Activated naive CD4-positive, alpha-beta T cell treated with anti-CD3 and anti-CD28 coated beads, Interleukin-2, amount 10 ng/mL, durations not matched to agents 7 days and 5 days (primary cell): ENCODE results near the gene GALNT10.

Experiments used
- CTCF ChIA-PET: fragments of 350-600 bp; sonication (Branson Sonifier 250); formaldehyde crosslinking; loops from one replicate; lab custom pipeline; 2021; ENCODE audit warnings: antibody characterized with exemption; lab: Charles Lee
- DNase-seq: peaks from one replicate; pipeline ENCODE4 v3.0.0-alpha.2; 2020
- H3K27ac Mint-ChIP-seq: one replicate; pipeline ENCODE4 v1.8.0; 2021; ENCODE audit warnings: mild to moderate bottlenecking, moderate library complexity, mixed read lengths
- H3K27me3 Mint-ChIP-seq: one replicate; pipeline ENCODE4 v1.8.0; 2021; ENCODE audit warnings: mild to moderate bottlenecking, mixed read lengths
- H3K36me3 Mint-ChIP-seq: one replicate; pipeline ENCODE4 v1.8.0; 2021; ENCODE audit warnings: mixed read lengths
- H3K4me1 Mint-ChIP-seq: one replicate; pipeline ENCODE4 v1.8.0; 2021; ENCODE audit warnings: mixed read lengths
- H3K4me3 Mint-ChIP-seq: one replicate; pipeline ENCODE4 v1.8.0; 2021; ENCODE audit warnings: mild to moderate bottlenecking, moderate library complexity, mixed read lengths
- H3K9me3 Mint-ChIP-seq: one replicate; pipeline ENCODE4 v1.8.0; 2021; ENCODE audit warnings: mixed read lengths

The GALNT10 gene

DNA sequence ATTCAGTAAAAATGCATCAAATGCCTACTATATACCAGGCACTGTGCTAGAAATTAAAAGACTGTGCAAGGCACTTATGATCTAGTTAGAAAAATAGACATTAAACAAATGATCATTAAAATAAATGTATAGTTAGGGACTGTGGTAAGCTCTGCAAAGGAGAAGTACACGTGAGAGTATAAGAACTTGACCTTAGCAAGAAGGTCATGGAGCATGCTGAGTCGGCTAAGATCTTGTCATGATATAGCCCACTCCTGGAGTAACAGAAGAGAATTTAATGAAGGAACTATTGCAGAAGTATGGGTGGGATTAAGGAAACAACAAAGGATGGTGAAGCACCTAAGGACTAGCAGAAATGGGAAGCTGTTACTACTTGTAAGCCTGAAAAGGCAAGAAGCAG lies 231.8 kb downstream of the GALNT10 start:
- Mint-ChIP-seq H3K27ac (no peak overlapping the region), H3K27me3 (no peaks in the 10 kb centered on the region), H3K4me3 (no peak overlapping the region), H3K36me3 (peaks cover 24% of the 10 kb centered on the region), H3K9me3 (no peaks in the 10 kb centered on the region), H3K4me1 (no peaks in the 10 kb centered on the region)
- no peak for DNase-seq
- CTCF ChIA-PET = interaction anchor here (0.7 to 2.0 kb wide), 5 partner anchors 10 to 347 kb away, joined by 3 to 6 read pairs (median 4); no protein-coding TSS in a partner anchor

DNA sequence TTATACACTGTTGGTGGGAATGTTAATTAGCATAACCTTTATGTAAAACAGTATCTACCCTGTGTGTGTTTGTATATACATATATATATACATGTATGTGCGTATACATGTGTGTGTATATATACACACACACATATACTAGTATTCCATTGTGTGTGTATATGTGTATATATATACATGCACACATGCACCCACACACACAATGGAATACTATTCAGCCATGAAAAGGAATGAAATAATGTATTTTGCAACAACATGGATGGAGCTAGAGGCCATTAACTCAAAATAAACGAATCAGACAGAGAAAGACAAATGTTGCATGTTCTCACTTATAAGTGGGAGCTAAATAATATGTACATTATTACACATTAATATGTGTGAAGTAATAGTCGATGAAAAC lies 237.7 kb downstream of the GALNT10 start:
- CTCF ChIA-PET = no interaction called here
- Mint-ChIP-seq H3K27me3 (no peaks in the 10 kb centered on the region), H3K9me3 (no peaks in the 10 kb centered on the region), H3K4me1 (no peaks in the 10 kb centered on the region), H3K27ac (no peak overlapping the region), H3K4me3 (no peak overlapping the region), H3K36me3 (peaks cover 27% of the 10 kb centered on the region)
- DNase-seq = no peak

DNA sequence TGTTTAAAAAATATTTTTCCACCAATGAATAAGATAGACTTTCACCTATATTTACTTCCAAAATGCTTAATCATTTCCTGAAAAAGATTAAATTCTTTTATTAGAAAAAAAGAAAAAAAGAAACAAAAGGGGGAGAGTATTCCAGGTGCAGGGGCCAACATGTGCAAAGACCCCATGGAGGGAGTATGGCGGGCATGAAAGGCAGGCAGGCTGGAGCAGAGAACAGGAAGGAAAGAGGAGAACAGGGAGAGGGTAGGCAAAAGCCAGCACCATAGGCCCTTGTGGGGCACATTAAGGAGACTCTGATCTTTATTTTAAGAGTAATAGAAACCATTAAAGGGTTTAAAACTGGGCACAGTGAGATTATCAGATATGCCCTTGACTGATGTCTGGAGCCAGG lies 238.8 kb downstream of the GALNT10 start:
- no peak overlapping the region for H3K4me3 Mint-ChIP-seq
- CTCF ChIA-PET = interaction anchor here (0.9 to 1.4 kb wide), 2 partner anchors 11 to 39 kb away, joined by 3 to 4 read pairs; no protein-coding TSS in a partner anchor
- H3K36me3 Mint-ChIP-seq = peaks cover 26% of the 10 kb centered on the region
- no peak overlapping the region for H3K27ac Mint-ChIP-seq
- DNase-seq = no peak
- no peaks in the 10 kb centered on the region for H3K27me3 Mint-ChIP-seq
- H3K4me1 Mint-ChIP-seq = no peaks in the 10 kb centered on the region
- no peaks in the 10 kb centered on the region for H3K9me3 Mint-ChIP-seq

DNA sequence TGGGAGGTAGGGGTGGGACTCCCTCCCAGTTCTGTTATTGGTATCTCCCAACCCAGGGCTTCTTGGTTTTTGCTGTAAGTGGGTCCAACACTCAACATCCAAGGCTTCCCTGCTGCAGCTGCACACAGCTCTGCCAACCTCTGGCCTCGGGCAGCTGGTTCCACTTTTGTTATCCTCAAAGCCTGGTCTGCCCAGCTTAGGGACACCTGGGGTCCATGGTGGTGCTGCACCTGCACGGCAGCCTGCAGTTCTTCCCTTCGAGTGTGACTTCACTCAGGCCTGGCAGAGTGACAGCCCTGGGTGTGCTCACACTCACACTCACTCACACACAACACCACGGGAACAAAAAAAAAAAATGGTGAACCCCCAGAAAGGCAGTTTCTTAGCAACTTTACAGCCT lies 239.9 kb downstream of the GALNT10 start:
- H3K9me3 Mint-ChIP-seq = no peaks in the 10 kb centered on the region
- H3K27me3 Mint-ChIP-seq = no peaks in the 10 kb centered on the region
- H3K27ac Mint-ChIP-seq = no peak overlapping the region
- CTCF ChIA-PET = interaction anchor here (1.4 kb wide), 1 partner anchor 38 kb away, joined by 4 read pairs; no protein-coding TSS in a partner anchor
- no peak overlapping the region for H3K4me3 Mint-ChIP-seq
- H3K4me1 Mint-ChIP-seq = no peaks in the 10 kb centered on the region
- H3K36me3 Mint-ChIP-seq = peaks cover 26% of the 10 kb centered on the region
- DNase-seq = no peak

DNA sequence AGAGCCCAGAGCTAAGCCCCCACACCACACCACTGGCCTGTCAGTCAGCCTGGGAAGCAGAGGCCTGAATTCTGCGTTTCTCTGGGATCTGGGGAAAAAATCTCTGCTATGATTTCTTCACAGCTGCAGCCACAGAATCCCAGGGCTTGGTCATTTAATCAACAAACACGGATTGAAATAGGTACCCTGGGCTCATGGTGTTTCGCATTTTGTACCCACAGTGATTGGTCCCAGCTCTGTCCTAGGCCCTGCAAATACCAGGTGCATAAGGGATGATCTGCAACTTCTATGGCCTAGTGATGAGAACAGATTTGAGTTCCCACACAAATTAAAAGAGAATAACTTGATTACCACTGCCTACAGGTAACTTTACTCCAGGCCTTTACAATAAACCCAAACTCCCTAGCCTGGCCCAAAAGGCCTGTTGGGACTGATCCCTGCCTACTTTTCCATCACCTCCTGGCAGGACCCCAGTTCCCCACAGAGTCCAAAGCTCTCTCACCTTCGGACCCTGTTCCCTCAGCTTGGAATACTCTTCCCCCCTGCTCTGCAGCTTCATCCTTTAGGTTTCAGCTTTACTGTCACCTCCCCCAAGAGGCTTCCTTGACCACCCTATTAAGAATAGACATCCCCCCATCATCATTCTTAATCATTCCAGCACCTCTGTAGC lies 240.6 kb downstream of the GALNT10 start:
- DNase-seq = no peak
- Mint-ChIP-seq H3K4me1 (no peaks in the 10 kb centered on the region), H3K4me3 (no peak overlapping the region), H3K27ac (no peak overlapping the region), H3K9me3 (no peaks in the 10 kb centered on the region), H3K27me3 (no peaks in the 10 kb centered on the region), H3K36me3 (peaks cover 31% of the 10 kb centered on the region)
- CTCF ChIA-PET = interaction anchor here (0.6 to 1.4 kb wide), 2 partner anchors 37 to 465 kb away, joined by 3 to 4 read pairs; no protein-coding TSS in a partner anchor

DNA sequence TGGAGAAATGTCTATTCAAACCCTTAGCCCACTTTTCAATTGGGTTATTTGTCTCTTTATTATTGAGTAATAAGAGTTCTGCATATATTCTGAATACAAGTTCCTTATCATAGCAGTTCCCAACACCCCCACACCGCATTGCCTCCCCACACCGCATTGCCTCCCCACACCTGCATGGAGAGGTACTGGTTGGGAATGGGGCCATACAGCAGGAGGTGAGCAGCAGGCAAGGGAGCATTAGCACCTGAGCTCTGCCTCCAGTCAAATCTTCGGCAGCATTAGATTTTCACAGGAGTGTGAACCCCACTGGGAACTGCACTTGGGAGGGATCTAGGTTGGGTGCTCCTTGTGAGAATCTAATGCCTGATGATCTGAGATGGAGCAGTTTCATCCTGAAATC lies 244.7 kb downstream of the GALNT10 start:
- CTCF ChIA-PET = no interaction called here
- Mint-ChIP-seq H3K36me3 (peaks cover 59% of the 10 kb centered on the region), H3K27me3 (no peaks in the 10 kb centered on the region), H3K9me3 (no peaks in the 10 kb centered on the region), H3K27ac (no peak overlapping the region), H3K4me3 (no peak overlapping the region), H3K4me1 (no peaks in the 10 kb centered on the region)
- no peak for DNase-seq

DNA sequence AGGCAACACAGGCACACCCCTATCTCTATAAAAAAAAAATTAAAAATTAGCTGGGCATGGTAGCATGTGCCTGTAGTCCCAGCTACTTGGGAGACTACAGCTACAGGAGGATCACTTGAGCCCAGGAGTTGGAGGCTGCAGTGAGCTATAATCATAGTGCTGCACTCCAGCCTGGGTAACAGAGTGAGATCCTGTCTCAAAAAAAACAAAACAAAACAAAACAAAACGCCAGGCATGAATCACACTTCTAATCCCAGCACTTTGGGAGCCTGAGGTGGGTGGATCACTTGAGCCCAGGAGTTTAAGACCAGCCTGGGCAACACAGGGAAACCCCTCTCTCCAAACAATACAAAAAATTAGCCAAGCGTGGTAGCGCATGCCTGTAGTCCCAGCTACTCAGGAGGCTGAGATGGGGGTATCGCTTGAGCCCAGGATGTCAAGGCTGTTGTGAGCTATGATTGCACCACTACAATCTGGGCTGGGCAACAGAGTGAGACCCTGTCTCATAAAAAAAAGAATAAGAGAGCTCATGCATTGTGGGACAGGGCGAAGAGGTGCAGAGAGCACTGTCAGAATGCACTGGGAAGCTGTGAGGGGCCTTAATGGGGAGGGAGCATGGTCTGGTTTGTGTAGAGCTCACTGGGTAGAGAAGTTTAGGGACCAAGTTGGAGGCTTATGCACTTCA lies 246.9 kb downstream of the GALNT10 start:
- no peak for DNase-seq
- Mint-ChIP-seq H3K27ac (no peak overlapping the region), H3K36me3 (peaks cover 68% of the 10 kb centered on the region), H3K9me3 (no peaks in the 10 kb centered on the region), H3K4me1 (peaks cover 2% of the 10 kb centered on the region), H3K4me3 (no peak overlapping the region), H3K27me3 (no peaks in the 10 kb centered on the region)
- CTCF ChIA-PET = interaction anchor here (1.8 kb wide), 1 partner anchor 31 kb away, joined by 5 read pairs; no protein-coding TSS in a partner anchor

DNA sequence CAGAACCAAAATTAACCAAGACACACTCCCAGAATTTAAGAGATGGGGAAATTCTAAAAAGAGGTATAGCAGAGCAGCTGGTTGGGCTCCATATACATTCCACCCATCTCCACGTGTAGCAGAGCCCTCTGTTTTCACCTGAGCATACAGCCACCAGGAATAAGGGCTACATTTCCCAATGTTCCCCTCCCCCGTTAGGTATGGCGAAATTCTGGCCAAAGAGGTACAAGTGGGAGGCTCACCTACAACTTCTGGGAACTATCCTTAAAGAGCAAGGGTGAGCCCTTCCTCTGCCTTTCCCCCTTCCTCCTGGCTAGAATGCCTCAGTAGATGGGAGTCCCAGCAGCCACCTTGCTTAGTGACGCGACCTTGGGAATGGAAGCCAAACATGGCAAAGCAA lies 250.0 kb downstream of the GALNT10 start:
- Mint-ChIP-seq H3K27me3 (no peaks in the 10 kb centered on the region), H3K4me3 (no peak overlapping the region), H3K27ac (no peak overlapping the region), H3K9me3 (no peaks in the 10 kb centered on the region), H3K4me1 (peaks cover 13% of the 10 kb centered on the region), H3K36me3 (peaks cover 58% of the 10 kb centered on the region)
- no peak for DNase-seq
- CTCF ChIA-PET = interaction anchor here (0.9 kb wide), 1 partner anchor 11 kb away, joined by 3 read pairs; no protein-coding TSS in a partner anchor

DNA sequence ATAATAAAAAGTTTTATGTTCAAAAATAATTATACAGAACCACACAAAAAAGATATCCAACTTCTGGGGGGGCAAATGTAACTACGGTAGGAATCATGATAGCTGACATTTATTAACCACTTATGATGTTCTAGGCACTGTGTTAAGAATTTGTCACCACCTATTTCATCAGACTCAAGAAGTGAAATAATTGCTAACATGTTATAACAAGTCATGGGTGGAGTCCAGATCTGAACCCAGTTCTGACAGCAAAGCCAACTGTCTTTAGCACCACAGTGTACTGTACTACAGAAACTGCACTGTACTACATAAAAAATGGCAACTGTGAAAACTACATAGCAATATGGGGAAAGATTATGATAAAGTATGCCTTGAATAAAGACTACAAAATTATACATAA lies 252.3 kb downstream of the GALNT10 start:
- DNase-seq = no peak
- CTCF ChIA-PET = no interaction called here
- Mint-ChIP-seq H3K4me3 (no peak overlapping the region), H3K36me3 (peaks cover 40% of the 10 kb centered on the region), H3K27me3 (no peaks in the 10 kb centered on the region), H3K27ac (no peak overlapping the region), H3K9me3 (no peaks in the 10 kb centered on the region), H3K4me1 (peaks cover 23% of the 10 kb centered on the region)

DNA sequence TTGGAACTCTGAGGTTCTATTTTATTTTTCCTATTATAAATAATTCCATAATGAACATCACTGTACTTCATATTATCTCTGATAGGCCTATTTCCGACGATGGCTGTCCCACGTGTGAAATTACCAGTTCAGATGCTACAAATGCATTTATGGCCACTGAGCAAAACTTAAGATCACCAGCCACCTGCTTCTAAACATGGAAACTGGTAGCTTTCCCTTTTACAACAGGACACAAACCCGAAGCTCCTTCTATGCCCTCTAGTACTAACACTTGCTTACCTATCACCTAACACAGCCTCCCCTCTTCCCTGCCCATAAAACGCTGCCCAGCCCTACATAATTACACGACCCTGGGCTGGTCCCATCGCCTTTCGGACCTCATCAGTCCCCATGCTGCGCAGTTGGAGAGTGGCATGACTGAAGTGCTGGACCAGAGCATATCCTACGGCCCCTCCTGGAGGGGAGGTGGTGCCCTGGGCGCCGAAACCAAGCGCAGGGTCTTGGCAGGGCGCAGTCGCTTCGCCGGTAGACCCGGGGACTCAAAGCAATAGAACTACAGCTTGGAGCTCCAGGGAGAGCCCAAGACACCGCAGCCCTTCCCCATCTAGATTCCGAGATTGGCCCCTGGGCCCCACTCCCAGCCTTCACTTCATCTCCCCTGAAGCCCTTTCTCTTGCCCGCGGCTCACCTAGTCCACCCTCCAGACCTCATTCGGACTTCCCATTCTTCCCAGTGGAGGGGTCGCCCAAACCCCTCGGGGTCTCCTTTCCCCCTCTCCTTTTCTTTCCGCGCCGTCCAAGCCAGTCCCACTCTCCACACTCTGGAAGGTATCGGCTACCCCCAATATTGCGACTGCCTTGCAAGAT lies 254.3 kb downstream of the GALNT10 start:
- Mint-ChIP-seq H3K27ac (peak overlapping the region; percentile 90), H3K9me3 (no peaks in the 10 kb centered on the region), H3K36me3 (peaks cover 31% of the 10 kb centered on the region), H3K4me3 (peak overlapping the region; percentile 97), H3K27me3 (no peaks in the 10 kb centered on the region), H3K4me1 (peaks cover 40% of the 10 kb centered on the region)
- CTCF ChIA-PET = no interaction called here
- peak; percentile 31 for DNase-seq

DNA sequence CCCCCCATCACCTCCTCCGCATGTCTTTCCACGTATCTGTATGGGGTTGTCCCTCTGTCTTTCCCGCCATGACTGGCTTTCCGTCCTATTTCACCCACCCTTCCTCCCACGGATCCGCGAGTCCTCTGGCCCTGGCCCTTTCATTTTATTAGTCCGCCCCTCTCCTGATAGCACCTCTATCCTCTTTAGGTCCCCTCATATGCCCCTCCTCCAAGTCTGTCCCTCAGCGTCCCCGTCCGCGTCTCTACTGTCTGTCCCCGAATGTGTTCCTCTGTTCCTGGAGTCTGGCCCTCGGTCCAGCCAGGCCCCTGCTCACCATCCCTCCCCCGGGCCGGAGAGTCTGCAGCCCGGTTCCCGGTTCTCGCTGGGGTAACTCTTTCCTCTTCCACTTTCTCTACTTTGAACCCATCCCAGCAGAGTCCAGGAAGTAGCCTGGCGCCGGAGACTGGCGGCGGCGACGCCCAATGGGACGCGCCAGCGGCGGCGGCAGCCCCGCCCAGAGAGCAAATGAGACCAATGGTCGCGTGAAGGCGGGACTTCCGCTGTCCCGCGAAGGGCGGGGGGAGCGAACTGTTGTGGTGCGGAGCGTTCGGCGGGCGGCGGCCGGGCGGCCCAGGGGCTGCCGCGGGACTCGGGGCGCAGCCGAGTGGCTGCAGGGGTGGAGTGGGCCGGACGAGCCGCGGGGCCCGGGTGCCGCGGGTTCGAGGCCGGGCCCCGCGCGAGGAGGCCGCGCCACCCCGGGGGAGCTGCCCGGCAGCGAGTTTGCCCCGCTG lies 255.1 kb downstream of the GALNT10 start, which contains the start of gene SAP30L:
TSS of gene SAP30L (plus strand) at position 576 of the 773 bp plus-strand sequence. CDS start 608 bp downstream, outside the sequence.
- H3K4me1 Mint-ChIP-seq = peaks cover 45% of the 10 kb centered on the region
- H3K4me3 Mint-ChIP-seq = peak within 1 kb of the TSS; percentile 97
- peak within 1 kb of the TSS; percentile 90 for H3K27ac Mint-ChIP-seq
- no peaks in the 10 kb centered on the region for H3K27me3 Mint-ChIP-seq
- no peaks in the 10 kb centered on the region for H3K9me3 Mint-ChIP-seq
- CTCF ChIA-PET = interaction anchor here (1.2 kb wide), 1 partner anchor 373 kb away, joined by 3 read pairs; no protein-coding TSS in a partner anchor
- H3K36me3 Mint-ChIP-seq = peaks cover 34% of the 10 kb centered on the region
- DNase-seq = peak; percentile 96

DNA sequence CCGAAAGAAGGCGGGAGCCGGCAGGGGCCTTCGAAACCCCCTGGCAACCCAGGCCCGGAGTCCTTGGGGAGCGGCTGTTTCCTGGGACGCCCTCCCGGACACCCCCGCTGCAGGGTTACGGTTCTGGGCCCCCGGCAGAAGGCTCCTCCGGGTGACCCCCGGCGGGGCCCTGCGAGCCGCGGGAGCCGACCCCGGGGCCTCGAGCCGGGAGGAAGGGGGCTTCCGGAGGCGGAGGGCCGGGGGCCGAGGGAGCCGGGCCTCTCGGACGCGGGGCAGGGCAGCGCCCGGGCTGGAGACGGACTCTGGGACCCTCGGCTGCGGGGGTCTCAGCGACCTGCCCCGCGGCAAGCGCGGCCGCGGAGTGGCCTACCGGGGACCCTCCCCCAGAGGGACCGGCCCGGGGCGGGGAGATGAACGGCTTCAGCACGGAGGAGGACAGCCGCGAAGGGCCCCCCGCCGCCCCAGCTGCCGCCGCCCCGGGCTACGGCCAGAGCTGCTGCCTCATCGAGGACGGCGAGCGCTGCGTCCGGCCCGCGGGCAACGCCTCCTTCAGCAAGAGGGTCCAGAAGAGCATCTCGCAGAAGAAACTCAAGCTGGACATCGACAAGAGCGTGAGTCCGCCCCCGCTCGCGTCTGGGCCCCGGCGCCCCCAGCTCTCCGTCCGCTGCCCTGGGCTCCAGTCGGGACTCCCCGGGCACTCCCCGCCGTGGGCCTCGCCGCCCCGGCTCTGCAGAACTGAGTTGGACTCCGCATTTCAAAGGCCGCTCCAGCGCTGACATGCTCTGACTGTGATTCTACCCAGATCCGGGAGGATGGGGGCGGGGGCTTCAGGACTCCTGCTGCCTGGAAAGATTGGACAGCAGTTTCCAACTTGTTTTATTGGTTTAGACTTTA lies 255.9 kb downstream of the GALNT10 start:
- peaks cover 48% of the 10 kb centered on the region for H3K4me1 Mint-ChIP-seq
- H3K27me3 Mint-ChIP-seq = no peaks in the 10 kb centered on the region
- DNase-seq = peak; percentile 63
- H3K9me3 Mint-ChIP-seq = no peaks in the 10 kb centered on the region
- H3K27ac Mint-ChIP-seq = peak overlapping the region; percentile 77
- H3K36me3 Mint-ChIP-seq = peaks cover 33% of the 10 kb centered on the region
- CTCF ChIA-PET = interaction anchor here (1.2 kb wide), 1 partner anchor 374 kb away, joined by 3 read pairs; no protein-coding TSS in a partner anchor
- H3K4me3 Mint-ChIP-seq = peak overlapping the region; percentile 91
